Tibial nerve (tissue), 3 donors: ENCODE results near the gene EIF3CL.
"Not testable (repeated sequence)": the region's sequence is repeated elsewhere in the genome, so short reads cannot be mapped to it uniquely, and the experiment has no call there.

Experiments used
- POLR2A ChIP-seq, 2 donors: fragments of 450-650 bp; IDR thresholded peaks; one replicate each; pipeline ENCODE4 v1.6.1; 2017; ENCODE audit warnings: antibody characterized with exemption in 2 of 2, mild to moderate bottlenecking in 2 of 2, moderate library complexity in 2 of 2
- TF ChIP-seq, protein P1 (sequence below), 5 experiments: fragments of 200-600 bp in 3 of 5; fragments of 450-650 bp in 2 of 5; sonication (generic) in 3 of 5; IDR thresholded peaks; one replicate each; pipeline ENCODE4 v1.5.1; 2016 to 2019; ENCODE audit warnings: antibody characterized with exemption in 5 of 5, mild to moderate bottlenecking in 3 of 5, moderate library complexity in 2 of 5

GRCh38 chr16:28338230-28338629 is 65.4 kb downstream of the EIF3CL start:
- TF ChIP-seq, protein P1, sequence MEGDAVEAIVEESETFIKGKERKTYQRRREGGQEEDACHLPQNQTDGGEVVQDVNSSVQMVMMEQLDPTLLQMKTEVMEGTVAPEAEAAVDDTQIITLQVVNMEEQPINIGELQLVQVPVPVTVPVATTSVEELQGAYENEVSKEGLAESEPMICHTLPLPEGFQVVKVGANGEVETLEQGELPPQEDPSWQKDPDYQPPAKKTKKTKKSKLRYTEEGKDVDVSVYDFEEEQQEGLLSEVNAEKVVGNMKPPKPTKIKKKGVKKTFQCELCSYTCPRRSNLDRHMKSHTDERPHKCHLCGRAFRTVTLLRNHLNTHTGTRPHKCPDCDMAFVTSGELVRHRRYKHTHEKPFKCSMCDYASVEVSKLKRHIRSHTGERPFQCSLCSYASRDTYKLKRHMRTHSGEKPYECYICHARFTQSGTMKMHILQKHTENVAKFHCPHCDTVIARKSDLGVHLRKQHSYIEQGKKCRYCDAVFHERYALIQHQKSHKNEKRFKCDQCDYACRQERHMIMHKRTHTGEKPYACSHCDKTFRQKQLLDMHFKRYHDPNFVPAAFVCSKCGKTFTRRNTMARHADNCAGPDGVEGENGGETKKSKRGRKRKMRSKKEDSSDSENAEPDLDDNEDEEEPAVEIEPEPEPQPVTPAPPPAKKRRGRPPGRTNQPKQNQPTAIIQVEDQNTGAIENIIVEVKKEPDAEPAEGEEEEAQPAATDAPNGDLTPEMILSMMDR (IDR thresholded peaks at IDR 0.05): not testable (repeated sequence)
- TF ChIP-seq POLR2A (IDR thresholded peaks at IDR 0.05): not testable (repeated sequence)
